Adipose tissue (tissue), 3 donors: Measurements from ENCODE around the gene ZNF618. TPM values are rescaled to one million over a fixed set of nuclear protein-coding genes. Genes with fewer than 3 reads are reported as not detected.
"Not testable (repeated sequence)": the region's sequence is repeated elsewhere in the genome, so short reads cannot be mapped to it uniquely, and the experiment has no call there.

Source experiments
- H3K27ac ChIP-seq: one replicate; pipeline ENCODE4 v1.5.1; 2013; ENCODE audit warnings: low read depth, low read length
- WGBS, 3 donors: extraction: QIAGEN DNeasy Blood & Tissue Kit; methylation state at CpG; one replicate each; pipeline ENCODE4 v1.1.7; 2013; 5-methylcytosine and 5-hydroxymethylcytosine counted together
- polyA plus RNA-seq, 3 donors: library from polyadenylated mRNA; stranded (reverse); fragments of 200-250 nt; gene quantifications; one replicate each; pipeline ENCODE4 v1.2.3, GENCODE V29; 2013
- donor health status: healthy with polysubstance abuse.
- donor health status: Bipolar disorder and iron deficiency.
- donor health status: healthy.

The ZNF618 gene
- polyA plus RNA-seq, 3 donors: 2.6 to 3.9 (median 2.6) TPM

DNA sequence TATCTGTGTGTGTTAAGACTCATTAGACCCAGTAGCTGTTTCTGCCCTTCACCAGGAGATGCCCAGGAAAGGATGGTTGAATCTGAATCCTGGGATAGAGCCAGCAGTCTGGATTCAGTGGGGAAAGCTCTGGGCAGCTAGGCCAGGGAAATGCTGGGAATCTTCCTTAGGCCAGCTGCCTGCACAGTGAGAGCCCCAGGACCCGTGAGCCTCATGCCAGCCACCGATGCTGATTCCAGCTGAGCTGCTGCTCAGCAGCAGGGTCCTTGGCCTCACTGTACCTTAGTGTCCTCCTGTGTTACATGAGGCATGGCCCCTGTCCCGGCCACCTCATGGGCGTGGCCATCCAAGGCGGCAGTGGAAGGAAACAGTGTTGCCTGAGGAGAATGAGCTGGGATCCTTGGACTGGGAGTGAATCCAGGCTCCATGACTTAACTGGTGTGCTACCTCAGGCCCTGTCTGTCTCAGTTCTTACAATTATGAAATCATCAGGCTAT lies 114.9 kb downstream of the ZNF618 start:
- WGBS, 3 donors: 81 to 97% (median 83%) methylated on average over 5 of the region's 5 CpGs
- H3K27ac ChIP-seq: no peak overlapping the region

DNA sequence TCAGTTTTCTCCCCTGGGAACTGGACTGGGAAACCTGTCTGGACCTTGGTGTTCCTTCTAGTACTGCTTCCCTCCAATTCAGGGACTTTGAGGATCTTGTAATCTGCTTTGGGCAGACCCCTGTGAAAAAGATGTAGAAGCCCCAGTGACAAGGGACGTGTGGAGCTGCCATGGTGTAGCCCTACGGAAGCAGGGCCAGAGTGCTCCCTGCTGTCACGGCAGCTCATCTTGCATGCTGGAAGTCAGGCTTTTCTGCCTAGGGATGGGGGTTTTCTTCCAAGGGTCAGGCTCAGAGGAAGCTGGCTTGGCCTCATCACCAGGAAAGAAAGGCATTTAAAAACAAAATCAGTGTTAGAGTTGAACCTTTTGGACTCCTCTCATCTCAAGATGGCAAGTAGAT lies 115.6 kb downstream of the ZNF618 start:
- WGBS, 3 donors: 91 to 99% (median 98%) methylated on average over 3 of the region's 3 CpGs
- H3K27ac ChIP-seq: no peak overlapping the region

DNA sequence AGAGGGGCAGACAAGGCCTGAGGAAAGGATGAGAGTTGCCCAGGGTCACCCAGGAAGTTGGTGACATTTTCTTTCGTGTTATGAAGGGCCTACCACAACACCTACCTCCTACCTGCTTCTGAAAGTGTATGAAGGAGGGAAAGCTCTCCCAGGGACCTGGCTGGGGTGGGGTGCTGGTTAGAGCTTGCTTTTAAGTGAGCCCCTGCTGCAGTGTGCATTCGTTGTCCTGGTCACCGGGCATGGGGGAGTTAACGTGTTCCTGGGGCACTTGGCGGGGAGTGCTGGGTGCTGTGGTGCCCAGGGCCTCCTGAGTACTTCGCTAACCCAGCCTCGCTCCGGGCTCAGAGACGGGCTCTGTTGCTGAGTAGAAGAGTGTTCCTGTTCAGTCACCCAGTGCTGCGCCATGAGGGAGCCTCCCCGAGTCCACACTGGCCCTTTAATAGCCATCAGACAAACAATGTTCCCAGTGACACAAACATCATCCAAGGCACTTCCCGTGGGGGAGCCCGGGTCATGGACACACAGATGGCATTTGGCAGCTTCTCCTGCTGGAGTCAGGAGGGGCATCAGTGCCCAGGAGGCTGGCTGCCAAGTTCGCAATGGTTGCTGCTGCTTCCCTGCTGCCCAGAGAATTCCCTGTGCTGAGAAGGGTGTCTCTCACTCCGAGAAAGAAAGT lies 116.3 kb downstream of the ZNF618 start:
- no peak overlapping the region for H3K27ac ChIP-seq
- 48 to 66% (median 57%) methylated on average over 15 of the region's 15 CpGs for WGBS, 3 donors

DNA sequence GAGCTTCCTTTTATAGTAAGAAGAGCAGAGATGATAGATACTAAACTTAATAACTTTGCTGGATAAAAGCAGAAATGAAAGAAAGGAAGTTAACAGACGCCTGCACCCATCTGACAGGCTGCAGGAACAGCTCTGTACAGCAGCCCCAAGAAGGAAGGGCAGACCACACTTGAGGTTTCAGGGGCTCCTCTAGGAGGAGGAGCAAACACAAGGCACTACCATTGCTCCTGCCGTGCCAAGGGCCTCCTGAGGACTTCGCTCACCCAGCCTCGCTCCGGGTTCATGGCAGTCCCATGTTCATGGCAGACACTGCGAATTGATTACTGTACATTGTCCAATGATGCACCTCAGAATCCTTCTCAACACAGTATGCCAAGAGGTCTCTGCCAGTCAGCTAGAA lies 116.9 kb downstream of the ZNF618 start:
- no peak overlapping the region for H3K27ac ChIP-seq
- 58 to 71% (median 62%) methylated on average over 6 of the region's 6 CpGs for WGBS, 3 donors

DNA sequence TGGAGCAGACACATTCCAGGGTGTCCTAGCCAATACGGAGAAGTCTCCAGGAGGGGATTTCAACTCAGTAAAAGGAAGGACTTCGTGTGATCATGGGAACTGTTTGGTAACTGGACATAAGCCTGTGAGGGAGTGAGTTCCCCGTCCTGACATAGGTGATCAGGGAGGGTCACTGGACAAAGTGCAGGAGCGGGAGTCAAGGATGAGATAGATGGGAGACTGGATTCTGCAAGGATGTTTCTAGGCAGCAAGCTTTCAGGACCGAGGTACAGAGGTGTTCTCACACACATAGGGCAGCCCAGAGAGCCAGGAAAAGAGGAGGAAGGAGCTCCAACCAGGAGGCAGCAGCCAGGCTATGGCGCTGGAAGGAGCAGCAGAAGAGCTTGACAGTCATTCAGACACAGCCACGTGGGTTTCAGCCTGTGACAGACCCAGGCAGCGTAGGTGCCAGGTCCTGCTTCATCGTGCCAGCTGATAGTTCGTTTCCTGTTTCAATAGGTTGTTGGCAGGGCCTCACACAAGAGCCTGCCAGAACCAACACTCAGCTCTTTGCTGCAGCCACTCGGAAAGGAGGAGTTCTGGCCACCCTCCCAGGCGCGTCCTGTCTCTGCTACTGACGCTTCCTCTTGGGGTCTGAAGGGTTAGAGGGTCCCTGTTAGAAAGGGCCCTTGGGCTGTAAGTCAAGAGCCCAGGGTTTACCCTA lies 117.9 kb downstream of the ZNF618 start:
- WGBS, 3 donors: 18 to 27% (median 18%) methylated on average over 14 of the region's 14 CpGs
- no peak overlapping the region for H3K27ac ChIP-seq

DNA sequence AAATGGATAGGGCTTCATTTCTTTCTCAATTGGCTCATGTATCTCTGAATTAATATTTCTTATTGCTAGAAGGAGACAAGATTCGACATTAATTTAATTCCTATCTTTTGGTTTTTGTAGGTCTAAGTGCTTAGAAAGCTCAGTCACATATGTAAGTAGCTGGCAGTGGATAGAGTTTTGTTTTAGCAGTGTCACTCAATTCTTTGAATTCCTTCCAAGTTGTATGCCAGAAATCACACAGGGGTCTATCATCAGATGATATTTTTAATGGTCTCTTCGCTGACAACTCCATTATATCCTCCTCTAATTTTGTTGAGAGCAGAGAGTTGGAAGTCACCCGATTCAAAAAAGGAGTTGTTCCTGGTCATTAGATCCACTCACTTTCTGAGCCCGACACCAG lies 119.3 kb downstream of the ZNF618 start:
- WGBS, 3 donors: 67 to 75% (median 72%) methylated on average over 4 of the region's 4 CpGs

DNA sequence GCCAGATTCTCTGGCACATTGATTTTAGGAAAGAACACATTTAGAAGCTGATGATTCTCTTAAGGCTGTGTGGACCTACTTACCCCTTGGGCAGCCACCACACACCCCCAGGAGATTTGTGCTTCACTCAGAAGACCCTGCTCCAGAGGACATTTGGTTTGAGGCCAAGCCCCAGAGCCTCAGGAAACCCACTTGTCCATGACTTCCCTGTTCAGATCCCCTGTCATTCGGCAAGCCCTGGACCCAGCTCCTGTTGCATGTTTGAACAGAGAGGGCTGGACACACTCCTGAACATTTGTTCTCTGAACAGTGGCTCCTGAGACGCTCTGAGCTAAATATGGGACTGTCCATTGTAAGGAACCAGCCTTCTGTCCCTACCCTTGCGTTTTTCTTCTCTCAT lies 119.9 kb downstream of the ZNF618 start:
- 70 to 89% (median 75%) methylated on average over 3 of the region's 3 CpGs for WGBS, 3 donors
- no peak overlapping the region for H3K27ac ChIP-seq

More for the DNA sequence above, 119.3 kb downstream of the ZNF618 start:
- no peak overlapping the region for H3K27ac ChIP-seq

DNA sequence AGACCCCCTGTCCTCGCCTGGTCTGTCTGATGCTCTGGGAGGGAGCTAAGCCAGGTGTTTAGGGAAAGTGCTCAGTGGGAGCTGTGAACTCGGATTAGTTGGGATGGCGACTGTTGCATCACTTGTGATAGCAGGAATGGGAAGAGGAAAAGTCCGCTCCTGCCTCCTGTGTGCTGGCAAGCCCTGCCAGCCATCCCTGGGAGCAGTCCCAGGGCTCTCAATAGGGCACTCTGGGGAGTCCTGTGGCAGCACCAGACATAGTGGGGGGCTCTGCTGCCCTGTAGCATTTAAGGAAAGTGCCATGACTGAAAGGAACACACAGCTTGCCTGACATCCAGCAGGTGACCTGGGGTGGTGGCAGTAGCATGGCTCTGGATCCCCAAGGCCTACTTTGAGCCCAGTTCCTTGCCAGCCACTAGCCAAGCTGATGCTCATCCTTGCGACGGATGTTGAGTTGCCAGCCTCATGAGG lies 120.5 kb downstream of the ZNF618 start:
- 92 to 97% (median 96%) methylated on average over 6 of the region's 6 CpGs for WGBS, 3 donors
- no peak overlapping the region for H3K27ac ChIP-seq

DNA sequence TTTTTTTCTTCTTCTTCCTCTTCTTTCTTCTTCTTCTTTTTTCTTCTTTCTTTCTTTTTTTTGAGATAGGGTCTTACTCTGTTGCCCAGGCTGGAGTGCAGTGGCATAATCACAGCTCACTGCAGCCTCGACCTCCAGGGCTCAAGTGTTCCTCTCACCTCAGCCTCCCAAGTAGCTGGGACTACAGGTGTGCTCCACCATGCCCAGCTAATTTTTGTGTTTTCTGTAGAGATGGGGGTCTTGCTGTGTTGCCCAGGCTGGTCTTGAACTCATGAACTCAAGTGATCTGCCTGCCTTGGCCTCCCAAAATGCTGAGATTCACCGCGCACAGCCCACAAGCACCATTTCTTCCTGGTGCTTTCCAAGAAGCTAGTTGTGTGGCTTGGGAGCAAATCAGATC lies 121.0 kb downstream of the ZNF618 start:
- H3K27ac ChIP-seq: not testable (repeated sequence)
- WGBS, 3 donors: 97 to 100% (median 99%) methylated on average over 3 of the region's 3 CpGs

DNA sequence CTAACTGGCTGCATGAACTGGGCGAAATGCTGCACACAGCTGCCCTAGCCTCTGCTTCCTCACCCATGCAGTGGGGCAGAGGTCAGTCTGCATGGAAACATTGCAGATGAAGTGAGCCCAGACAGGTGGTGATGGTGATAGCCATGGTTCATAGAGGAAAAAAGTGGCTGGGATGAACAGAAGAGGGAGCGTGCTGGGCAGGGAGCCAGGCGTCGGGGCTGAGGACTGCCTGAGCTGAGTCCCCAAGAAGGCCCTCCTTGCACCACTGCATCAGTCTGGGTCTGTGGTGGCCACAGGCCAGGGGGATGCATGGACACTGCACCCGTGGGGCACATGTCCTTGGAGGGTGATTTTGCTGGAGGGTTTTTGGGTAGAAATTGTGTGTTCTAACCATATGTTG lies 121.5 kb downstream of the ZNF618 start:
- 87 to 94% (median 93%) methylated on average over 5 of the region's 5 CpGs for WGBS, 3 donors
- no peak overlapping the region for H3K27ac ChIP-seq

DNA sequence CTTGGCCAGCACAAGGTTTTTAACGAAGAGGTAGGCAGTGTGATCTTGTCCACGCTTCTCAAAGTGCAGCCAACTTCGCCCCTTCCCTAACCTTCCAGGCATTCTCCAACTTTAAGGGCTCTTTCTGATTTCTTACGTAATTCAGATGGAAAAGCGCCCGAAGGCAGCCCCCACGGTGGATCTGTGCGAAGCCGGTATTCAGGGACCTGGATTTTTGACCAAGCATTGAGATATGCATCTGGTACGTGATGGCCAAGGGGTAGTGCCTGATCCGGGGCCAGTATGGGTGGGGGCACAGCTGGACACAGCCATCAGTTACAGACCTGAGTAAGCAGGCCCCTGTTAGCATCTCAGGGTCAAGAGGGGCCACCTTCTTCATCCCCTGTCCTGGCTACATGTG lies 122.0 kb downstream of the ZNF618 start:
- WGBS, 3 donors: 89 to 94% (median 89%) methylated on average over 11 of the region's 11 CpGs
- no peak overlapping the region for H3K27ac ChIP-seq

DNA sequence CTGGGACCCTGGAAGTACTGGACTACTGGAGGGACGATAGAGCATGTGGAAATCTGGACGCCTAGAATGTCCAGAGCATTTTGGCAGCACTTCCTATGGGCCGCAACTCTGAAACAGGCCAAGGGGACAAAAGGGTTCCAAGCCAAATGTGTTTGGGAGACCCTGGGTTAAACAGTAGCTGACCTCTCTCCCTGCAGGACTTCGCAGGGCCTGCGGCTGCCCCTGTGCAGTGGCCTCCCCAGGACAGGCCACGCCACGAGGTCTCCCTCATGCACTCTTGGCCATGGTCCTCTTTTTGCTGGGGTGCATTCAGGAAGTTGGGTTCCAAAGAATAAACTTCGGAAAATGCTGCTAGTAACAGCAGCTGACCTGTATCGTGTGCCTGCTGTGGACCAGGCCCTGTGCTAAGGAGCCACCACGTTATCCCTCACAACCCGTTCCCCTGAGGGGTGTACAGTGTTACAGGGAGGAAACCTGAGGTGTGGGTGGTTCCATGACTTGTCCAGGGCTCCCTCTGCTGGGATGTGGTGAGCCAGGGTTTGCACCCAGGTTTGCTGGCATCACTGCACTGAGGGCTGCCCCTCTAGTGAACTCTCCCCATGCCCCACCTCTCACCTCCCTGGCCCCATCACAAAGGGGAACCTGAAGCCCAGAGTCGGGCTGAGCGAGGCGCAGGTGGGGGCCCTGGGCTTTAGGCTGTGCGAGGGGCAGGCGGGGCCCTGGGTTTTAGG lies 122.6 kb downstream of the ZNF618 start:
- WGBS, 3 donors: 70 to 84% (median 80%) methylated on average over 16 of the region's 16 CpGs
- no peak overlapping the region for H3K27ac ChIP-seq

DNA sequence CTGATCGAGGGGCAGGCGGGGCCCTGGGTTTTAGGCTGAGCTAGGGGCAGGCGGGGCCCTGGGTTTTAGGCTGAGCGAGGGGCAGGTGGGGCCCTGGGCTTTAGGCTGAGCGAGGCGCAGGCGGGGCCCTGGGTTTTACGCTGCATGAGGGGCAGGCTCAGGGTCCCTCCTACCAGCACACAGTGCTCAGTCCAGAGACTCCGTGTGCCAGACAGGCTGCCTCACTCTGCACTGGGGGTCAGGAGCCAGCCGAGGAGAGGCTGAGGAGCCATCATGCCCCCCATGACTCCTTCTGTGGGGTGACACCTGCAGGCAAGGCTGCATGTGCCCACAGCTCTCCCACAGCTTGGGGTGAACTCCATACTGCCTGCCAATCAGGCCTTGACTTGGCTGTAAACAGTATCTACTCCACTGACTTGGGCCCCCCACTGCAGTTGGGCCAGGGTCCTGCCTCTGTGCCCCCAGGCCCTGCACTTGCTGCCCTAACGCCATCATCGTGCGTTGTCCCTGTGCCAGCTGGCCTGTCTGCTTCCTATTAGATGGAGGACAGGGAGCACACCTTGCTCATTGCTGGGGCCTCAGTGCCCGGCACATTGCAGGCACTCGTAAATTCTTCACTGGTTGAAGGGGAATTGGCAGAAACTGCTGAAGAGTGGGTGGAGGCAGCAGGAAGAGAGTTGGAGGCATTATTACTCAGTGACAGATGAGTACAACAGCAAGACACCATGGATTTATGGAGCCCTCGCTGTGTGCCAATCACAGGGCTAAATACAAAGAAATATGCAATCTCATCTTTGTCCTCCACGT lies 123.3 kb downstream of the ZNF618 start:
- no peak overlapping the region for H3K27ac ChIP-seq
- 89 to 91% (median 89%) methylated on average over 15 to 17 of the region's 17 CpGs for WGBS, 3 donors

DNA sequence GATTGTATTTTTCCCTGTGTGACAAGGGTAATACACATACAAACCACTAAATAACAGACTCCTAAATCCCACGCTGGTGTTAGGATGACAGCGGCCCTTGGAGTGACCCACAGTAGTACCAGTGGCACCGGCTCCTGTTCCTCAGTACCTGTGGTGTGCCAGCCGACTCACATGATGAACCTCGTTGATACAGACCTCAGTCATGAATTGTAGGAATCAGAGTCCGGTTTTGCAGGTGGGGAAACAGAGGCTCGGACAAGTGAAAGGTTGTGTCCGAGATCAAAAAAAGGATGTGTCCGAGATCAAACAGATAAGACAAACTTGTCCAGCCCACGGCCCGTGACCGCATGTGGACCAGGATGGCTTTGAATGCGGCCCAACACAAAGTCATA lies 124.0 kb downstream of the ZNF618 start:
- 88 to 92% (median 91%) methylated on average over 13 of the region's 13 CpGs for WGBS, 3 donors
- no peak overlapping the region for H3K27ac ChIP-seq

DNA sequence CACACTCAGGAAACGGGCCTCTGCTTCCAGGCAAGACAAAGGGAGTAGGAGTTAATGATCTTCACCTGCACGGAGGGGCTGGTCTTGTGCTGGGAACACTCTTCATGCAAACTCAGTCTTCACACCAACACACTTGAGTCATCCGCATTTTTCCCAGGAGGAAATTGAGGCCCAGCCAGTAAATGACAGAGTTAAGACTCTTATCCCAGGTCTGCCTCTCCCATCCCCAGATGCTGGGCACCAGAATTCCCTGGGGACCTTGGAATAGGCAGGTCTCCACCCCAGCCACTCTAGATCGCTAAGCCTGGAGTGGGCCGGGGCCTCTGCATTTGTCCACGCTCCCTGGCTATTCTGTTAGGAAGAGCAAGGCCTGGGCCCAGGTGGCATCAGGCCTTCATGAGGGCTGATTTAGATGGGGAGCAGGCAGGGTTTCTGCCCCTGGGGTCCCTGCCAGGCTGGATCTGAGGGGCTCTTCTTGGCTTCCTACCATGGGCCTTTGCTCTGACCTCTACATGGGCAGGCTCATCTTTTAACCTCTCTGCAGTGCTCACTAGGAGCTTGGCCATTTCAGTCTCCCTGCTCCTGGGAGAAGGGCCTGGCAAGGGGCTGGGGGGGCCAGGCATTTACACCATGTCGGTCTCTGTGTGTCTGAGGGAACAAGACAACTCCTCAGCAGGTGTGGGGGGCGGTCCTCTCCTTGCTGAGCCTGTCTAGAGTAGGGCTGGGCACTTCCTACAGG lies 124.7 kb downstream of the ZNF618 start:
- 85 to 96% (median 89%) methylated on average over 8 of the region's 8 CpGs for WGBS, 3 donors
- no peak overlapping the region for H3K27ac ChIP-seq

DNA sequence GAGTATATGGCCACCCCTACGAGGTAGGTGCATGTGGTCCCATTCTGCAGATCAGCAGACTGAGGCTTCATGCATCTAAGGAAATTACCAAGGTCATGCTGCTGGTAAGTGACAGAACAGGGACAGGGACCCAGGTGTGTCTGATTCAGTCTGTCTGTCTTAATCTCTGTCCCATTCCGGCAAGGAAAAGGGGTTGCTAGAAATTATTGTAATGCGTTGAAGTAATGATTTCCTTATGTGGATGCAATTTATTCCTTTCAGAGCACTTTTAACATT lies 125.2 kb downstream of the ZNF618 start:
- 64 to 67% (median 66%) methylated on average over 3 of the region's 3 CpGs for WGBS, 3 donors
- no peak overlapping the region for H3K27ac ChIP-seq

DNA sequence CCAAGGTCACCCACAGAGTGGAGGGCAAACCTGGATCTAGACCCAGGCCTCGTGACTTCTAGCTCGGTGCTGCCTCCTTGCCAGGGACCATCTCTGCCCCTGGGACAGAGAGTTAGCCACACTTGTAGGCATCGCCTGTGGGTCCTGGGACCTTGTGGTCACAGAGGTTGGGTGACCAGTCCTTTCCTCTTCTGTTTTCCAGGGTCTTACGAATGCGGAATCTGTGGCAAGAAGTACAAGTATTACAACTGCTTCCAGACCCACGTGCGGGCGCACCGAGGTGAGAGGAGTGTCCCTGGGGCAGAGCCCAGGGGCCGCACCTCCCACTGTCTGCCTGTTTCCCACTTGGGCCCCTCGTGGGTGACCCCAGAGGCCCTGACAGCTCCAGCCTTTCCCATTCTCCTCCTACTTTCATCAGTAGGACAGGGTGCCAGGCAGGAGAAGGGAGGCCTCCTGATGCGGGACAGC lies 125.7 kb downstream of the ZNF618 start:
- no peak overlapping the region for H3K27ac ChIP-seq
- WGBS, 3 donors: 84 to 97% (median 85%) methylated on average over 12 of the region's 12 CpGs
